ENCODE measurements around the gene EFHC1. TPM values are rescaled to one million over a fixed set of nuclear protein-coding genes. Genes with fewer than 3 reads are reported as not detected.

EFHC1 gene
- total RNA-seq, 1 donor from 2014 or later: 6.4 TPM

- DNase-seq: no peak
- ATAC-seq (ENCODE audit: poor library complexity): no peak
- intact Hi-C loops (cut with DNase I): no loop called here
These were observed 135.5 kb downstream of the EFHC1 start for GRCh38 chr6:52555518-52556233.

- peak; percentile 21 for ATAC-seq (ENCODE audit: poor library complexity)
- no peak for DNase-seq
- intact Hi-C loops (cut with DNase I): no loop called here
These were observed 137.5 kb downstream of the EFHC1 start for GRCh38 chr6:52557389-52558265.

- peak; percentile 32 for ATAC-seq (ENCODE audit: poor library complexity)
- intact Hi-C loops (cut with DNase I): no loop called here
- DNase-seq: no peak
These were observed 138.3 kb downstream of the EFHC1 start for GRCh38 chr6:52558266-52559000.

DNA sequence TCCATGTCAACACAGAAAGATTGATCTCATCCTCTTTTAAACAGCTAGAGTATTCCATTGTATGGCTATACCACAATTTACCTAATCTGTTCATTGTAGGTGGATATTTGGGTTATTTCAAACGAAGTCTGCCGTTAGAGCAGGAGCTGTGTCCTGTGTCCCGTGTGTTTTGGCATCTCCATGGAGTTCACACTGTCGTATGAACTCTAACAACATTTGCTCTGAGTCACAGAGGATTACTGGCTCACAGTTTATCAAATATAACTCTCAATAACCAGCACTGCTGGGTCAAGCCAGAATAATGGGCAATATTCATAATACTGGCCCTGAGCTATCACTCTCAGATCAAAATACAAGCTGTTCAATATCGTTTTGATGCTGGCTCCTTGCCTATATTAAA lies 140.3 kb downstream of the EFHC1 start:
- no peak for DNase-seq
- ATAC-seq (ENCODE audit: poor library complexity): peak; percentile 46

GRCh38 chr6:52562911-52563310 lies 142.8 kb downstream of the EFHC1 start:
- no peak for ATAC-seq (ENCODE audit: poor library complexity)
- intact Hi-C loops (cut with DNase I): no loop called here
- DNase-seq: no peak

More for the DNA sequence above, 140.3 kb downstream of the EFHC1 start:
- intact Hi-C loops (cut with DNase I): no loop called here

- ATAC-seq (ENCODE audit: poor library complexity): no peak
- no peak for DNase-seq
- intact Hi-C loops (cut with DNase I): no loop called here
These were observed 144.7 kb downstream of the EFHC1 start for GRCh38 chr6:52564856-52565255.

GRCh38 chr6:52566201-52566600 lies 146.1 kb downstream of the EFHC1 start:
- intact Hi-C loops (cut with DNase I): no loop called here
- no peak for ATAC-seq (ENCODE audit: poor library complexity)
- DNase-seq: no peak

- intact Hi-C loops (cut with DNase I): no loop called here
- DNase-seq (no peak), ATAC-seq (ENCODE audit: poor library complexity) (peak; percentile 23)
These were observed 146.7 kb downstream of the EFHC1 start for GRCh38 chr6:52566853-52567279.

- DNase-seq (no peak), ATAC-seq (ENCODE audit: poor library complexity) (no peak)
- intact Hi-C loops (cut with DNase I): no loop called here
These were observed 148.2 kb downstream of the EFHC1 start for GRCh38 chr6:52568320-52568719.

- ATAC-seq (ENCODE audit: poor library complexity): peak; percentile 76
- intact Hi-C loops (cut with DNase I): loop anchor here (5.0 kb wide), 1 partner anchor 58 kb away; no protein-coding TSS in a partner anchor
- no peak for DNase-seq
These were observed 150.2 kb downstream of the EFHC1 start for GRCh38 chr6:52570291-52570700.

GRCh38 chr6:52571099-52571755 lies 151.1 kb downstream of the EFHC1 start:
- intact Hi-C loops (cut with DNase I): loop anchor here (5.0 kb wide), 1 partner anchor 59 kb away; no protein-coding TSS in a partner anchor
- peak; percentile 32 for ATAC-seq (ENCODE audit: poor library complexity)
- no peak for DNase-seq

- no peak for DNase-seq
- intact Hi-C loops (cut with DNase I): loop anchor here (5.0 kb wide), 1 partner anchor 60 kb away; no protein-coding TSS in a partner anchor
- no peak for ATAC-seq (ENCODE audit: poor library complexity)
These were observed 152.4 kb downstream of the EFHC1 start for GRCh38 chr6:52572536-52572935.

DNA sequence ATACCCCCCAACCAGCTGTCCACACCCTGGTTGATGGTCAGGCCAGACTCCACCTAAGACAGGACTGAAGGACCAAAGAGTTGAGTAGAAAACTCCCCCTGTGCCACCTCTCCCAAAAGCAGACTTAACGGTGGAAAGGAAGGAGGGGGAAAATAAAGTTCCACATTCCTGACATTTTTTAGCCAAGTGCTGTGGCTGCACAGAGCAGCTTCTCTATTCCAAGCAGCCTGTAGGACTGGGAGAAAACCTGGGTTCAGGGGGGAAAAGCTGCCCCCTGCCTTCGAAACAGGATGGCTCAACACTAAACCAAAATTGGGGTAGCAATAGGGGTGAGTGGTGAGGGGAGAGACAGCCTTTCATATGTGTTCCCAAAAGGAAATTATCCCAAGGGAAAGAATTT lies 153.2 kb downstream of the EFHC1 start:
- no peak for ATAC-seq (ENCODE audit: poor library complexity)
- intact Hi-C loops (cut with DNase I): loop anchor here (5.0 kb wide), 1 partner anchor 61 kb away; no protein-coding TSS in a partner anchor
- DNase-seq: no peak

Other genes with a start within 250 kb of the EFHC1 start
- gene IL17A, start 234.0 kb upstream of the EFHC1 start, total RNA-seq: not detected
- not detected for gene IL17F, start 175.8 kb upstream of the EFHC1 start, total RNA-seq
- 19.3 TPM for gene MCM3, start 135.6 kb upstream of the EFHC1 start, total RNA-seq
- 2.6 TPM for gene PAQR8, start 58.2 kb upstream of the EFHC1 start, total RNA-seq
- gene TRAM2, start 156.7 kb downstream of the EFHC1 start, total RNA-seq: 11.0 TPM